Hepatocyte (in vitro differentiated cells): ENCODE measurements around the gene DZIP3. TPM values are rescaled to one million over a fixed set of nuclear protein-coding genes. Genes with fewer than 3 reads are reported as not detected.
"Not testable (repeated sequence)": the region's sequence is repeated elsewhere in the genome, so short reads cannot be mapped to it uniquely, and the experiment has no call there.

Experiments used
- DNase-seq: peaks from one replicate; pipeline ENCODE4 v3.0.0-alpha.2; 2016; ENCODE audit warnings: low spot score
- H2AFZ ChIP-seq: fragments of 200-600 bp; sonication (generic); 2 replicates; pipeline ENCODE4 v1.6.0; 2016; ENCODE audit warnings: antibody characterized with exemption, mild to moderate bottlenecking
- H3K27ac ChIP-seq: fragments of 200-600 bp; sonication (generic); 2 replicates; pipeline ENCODE4 v1.5.1; 2016; ENCODE audit warnings: mild to moderate bottlenecking
- H3K27me3 ChIP-seq: fragments of 200-600 bp; sonication (generic); 2 replicates; pipeline ENCODE4 v1.6.1; 2016
- H3K36me3 ChIP-seq: fragments of 200-600 bp; sonication (generic); replicated peaks from 2 replicates; pipeline ENCODE4 v1.5.1; 2016; ENCODE audit warnings: low read depth; ENCODE audit not compliant: insufficient read depth
- H3K4me1 ChIP-seq: fragments of 200-600 bp; sonication (generic); 2 replicates; pipeline ENCODE4 v1.5.1; 2016; ENCODE audit warnings: mild to moderate bottlenecking, moderate library complexity; ENCODE audit not compliant: insufficient read depth
- H3K4me2 ChIP-seq: fragments of 200-600 bp; sonication (generic); 2 replicates; pipeline ENCODE4 v1.6.0; 2016
- H3K4me3 ChIP-seq: fragments of 200-600 bp; sonication (generic); 2 replicates; pipeline ENCODE4 v1.5.1; 2016; ENCODE audit warnings: mild to moderate bottlenecking
- H3K79me2 ChIP-seq: fragments of 200-600 bp; sonication (generic); 2 replicates; pipeline ENCODE4 v1.6.0; 2017; ENCODE audit warnings: mild to moderate bottlenecking
- H3K9me2 ChIP-seq: fragments of 200-600 bp; sonication (generic); replicated peaks from 2 replicates; pipeline ENCODE4 v1.6.0; 2017; ENCODE audit warnings: mild to moderate bottlenecking; ENCODE audit not compliant: insufficient read depth
- H3K9me3 ChIP-seq: fragments of 200-600 bp; sonication (generic); 2 replicates; pipeline ENCODE4 v1.5.1; 2016; ENCODE audit warnings: low read depth, mild to moderate bottlenecking
- H4K20me1 ChIP-seq: fragments of 200-600 bp; sonication (generic); 2 replicates; pipeline ENCODE4 v1.6.0; 2016; ENCODE audit warnings: mild to moderate bottlenecking; ENCODE audit not compliant: insufficient read depth, poor library complexity, severe bottlenecking
- EZH2 ChIP-seq: fragments of 200-600 bp; sonication (generic); IDR thresholded peaks from 2 replicates; pipeline ENCODE4 v1.6.1; 2016; ENCODE audit warnings: antibody characterized with exemption, mild to moderate bottlenecking, borderline replicate concordance
- EZH2phosphoT487 ChIP-seq: fragments of 200-600 bp; sonication (generic); IDR thresholded peaks from one replicate; pipeline ENCODE4 v1.6.1; 2018; ENCODE audit warnings: antibody characterized with exemption, mild to moderate bottlenecking, low read depth, moderate library complexity; ENCODE audit not compliant: unreplicated experiment, severe bottlenecking
- WGBS: methylation state at CpG from one replicate; pipeline ENCODE4 v1.1.6; 2016; ENCODE audit warnings: low lambda C conversion rate; ENCODE audit errors: missing lambda C conversion rate; 5-methylcytosine and 5-hydroxymethylcytosine counted together
- polyA plus RNA-seq: library from polyadenylated mRNA; unstranded; fragments of >200 nt; fragmentation: Nextera tagmentation; extraction: Ambion mirVana; gene quantifications from 2 replicates; pipeline ENCODE4 v1.2.1, GENCODE V29; 2016
- total RNA-seq: library from RNA; depleted of rRNA; stranded (reverse); fragments of >200 nt; gene quantifications from 2 replicates; pipeline ENCODE4 v1.2.3, GENCODE V29; 2014
- TF ChIP-seq, protein P1 (sequence below): fragments of 200-600 bp; sonication (generic); IDR thresholded peaks from 2 replicates; pipeline ENCODE4 v1.5.1; 2016; ENCODE audit warnings: antibody characterized with exemption, mild to moderate bottlenecking; ENCODE audit not compliant: poor library complexity

DZIP3 gene
- total and polyA plus RNA-seq, 2 experiments from 2014 or later: 10.8 to 18.5 TPM

DNA sequence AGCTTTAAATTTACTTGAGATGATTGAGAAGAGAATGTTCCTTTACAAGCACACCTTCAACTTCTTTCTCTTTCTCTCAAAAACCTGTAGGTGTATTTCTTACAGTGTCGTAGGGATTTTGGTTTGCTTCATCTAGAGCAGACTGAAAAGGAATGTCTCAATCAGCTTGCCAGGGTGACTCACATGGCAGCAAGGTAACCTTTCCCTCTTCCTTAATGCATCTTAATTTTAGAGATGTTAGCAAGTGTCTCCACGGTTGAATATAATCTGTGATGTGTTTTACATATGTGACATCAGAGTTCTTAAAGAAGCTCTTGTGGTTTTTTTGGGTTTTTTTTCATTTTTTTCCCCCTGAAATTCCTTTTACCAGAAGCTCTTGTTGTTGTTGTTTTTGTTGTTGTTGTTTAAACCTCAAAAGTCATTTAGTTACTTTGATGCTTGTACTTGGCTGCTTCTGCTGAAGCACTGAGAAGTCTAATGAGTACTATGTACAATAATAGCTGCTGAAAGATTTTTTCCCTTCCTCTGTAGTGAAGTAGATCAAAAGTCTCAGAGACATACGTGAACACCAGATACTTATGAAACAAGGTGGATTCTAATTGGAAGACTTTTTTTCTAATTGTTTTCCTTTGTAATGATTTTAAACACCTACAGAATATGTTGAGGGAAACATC, 84.6 kb downstream of the DZIP3 start:
- no peaks in the 10 kb centered on the region for H3K9me3 ChIP-seq
- H3K36me3 ChIP-seq: no peaks in the 10 kb centered on the region
- no peaks in the 10 kb centered on the region for H3K9me2 ChIP-seq
- no peaks in the 10 kb centered on the region for H4K20me1 ChIP-seq
- H2AFZ ChIP-seq: no peak overlapping the region
- H3K4me2 ChIP-seq: no peak overlapping the region
- WGBS: 89% methylated on average over 3 of the region's 3 CpGs
- no peak for TF ChIP-seq EZH2
- TF ChIP-seq, protein P1, sequence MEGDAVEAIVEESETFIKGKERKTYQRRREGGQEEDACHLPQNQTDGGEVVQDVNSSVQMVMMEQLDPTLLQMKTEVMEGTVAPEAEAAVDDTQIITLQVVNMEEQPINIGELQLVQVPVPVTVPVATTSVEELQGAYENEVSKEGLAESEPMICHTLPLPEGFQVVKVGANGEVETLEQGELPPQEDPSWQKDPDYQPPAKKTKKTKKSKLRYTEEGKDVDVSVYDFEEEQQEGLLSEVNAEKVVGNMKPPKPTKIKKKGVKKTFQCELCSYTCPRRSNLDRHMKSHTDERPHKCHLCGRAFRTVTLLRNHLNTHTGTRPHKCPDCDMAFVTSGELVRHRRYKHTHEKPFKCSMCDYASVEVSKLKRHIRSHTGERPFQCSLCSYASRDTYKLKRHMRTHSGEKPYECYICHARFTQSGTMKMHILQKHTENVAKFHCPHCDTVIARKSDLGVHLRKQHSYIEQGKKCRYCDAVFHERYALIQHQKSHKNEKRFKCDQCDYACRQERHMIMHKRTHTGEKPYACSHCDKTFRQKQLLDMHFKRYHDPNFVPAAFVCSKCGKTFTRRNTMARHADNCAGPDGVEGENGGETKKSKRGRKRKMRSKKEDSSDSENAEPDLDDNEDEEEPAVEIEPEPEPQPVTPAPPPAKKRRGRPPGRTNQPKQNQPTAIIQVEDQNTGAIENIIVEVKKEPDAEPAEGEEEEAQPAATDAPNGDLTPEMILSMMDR: no peak
- TF ChIP-seq EZH2phosphoT487: no peak
- no peak for DNase-seq
- no peaks in the 10 kb centered on the region for H3K79me2 ChIP-seq
- H3K4me3 ChIP-seq: no peak overlapping the region
- H3K27ac ChIP-seq: no peak overlapping the region
- no peaks in the 10 kb centered on the region for H3K27me3 ChIP-seq
- no peaks in the 10 kb centered on the region for H3K4me1 ChIP-seq

DNA sequence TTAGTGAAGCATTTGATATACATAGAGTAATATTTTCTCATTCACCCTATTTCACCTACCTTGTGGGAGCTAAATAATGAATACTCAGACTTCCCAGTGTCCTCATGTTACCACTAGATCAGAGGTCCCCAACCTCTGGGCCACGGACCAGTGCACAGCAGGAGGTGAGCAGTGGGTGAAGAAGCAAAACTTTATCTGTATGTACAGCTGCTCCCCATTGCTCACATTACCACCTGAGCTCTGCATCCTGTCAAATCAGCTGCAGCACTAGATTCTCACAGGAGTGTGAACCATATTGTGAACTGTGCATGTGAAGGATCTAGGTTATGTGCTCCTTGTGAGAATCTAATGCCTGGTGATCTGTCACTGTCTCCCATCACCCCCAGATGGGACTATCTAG, 88.3 kb downstream of the DZIP3 start:
- Histone ChIP-seq H3K36me3 (no peaks in the 10 kb centered on the region), H2AFZ (no peak overlapping the region), H3K9me3 (no peaks in the 10 kb centered on the region), H3K27me3 (no peaks in the 10 kb centered on the region), H3K9me2 (no peaks in the 10 kb centered on the region), H3K4me2 (no peak overlapping the region), H3K4me3 (no peak overlapping the region), H3K4me1 (no peaks in the 10 kb centered on the region), H4K20me1 (no peaks in the 10 kb centered on the region), H3K79me2 (no peaks in the 10 kb centered on the region), H3K27ac (no peak overlapping the region)
- TF ChIP-seq EZH2phosphoT487 (no peak), EZH2 (no peak)
- TF ChIP-seq, protein P1: no peak
- WGBS: 92% methylated on average over 1 of the region's 1 CpG
- DNase-seq: no peak

DNA sequence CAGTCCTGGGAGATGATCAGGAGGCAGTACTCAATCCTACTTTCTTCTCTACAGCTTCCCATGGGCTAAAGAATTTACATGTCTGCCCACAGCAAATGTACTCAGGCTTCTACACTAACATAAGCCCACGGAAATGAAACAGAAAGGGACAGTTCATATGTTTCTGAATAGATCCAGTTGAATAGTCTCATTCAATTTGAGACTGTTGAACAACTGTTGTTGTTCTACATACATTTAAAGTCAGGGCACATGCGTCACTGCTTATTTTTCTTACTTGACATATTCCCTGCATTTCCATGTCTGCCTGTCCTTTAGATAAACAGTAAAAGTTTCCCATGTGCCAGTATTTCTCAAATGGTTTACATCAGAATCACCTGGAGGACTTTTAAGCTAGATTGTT, 102.8 kb downstream of the DZIP3 start:
- H3K9me3 ChIP-seq, H3K9me2 ChIP-seq, H3K4me3 ChIP-seq, H3K4me2 ChIP-seq, H3K27me3 ChIP-seq, DNase-seq, H3K79me2 ChIP-seq, H3K36me3 ChIP-seq, H2AFZ ChIP-seq, H4K20me1 ChIP-seq, H3K4me1 ChIP-seq, H3K27ac ChIP-seq: not testable (repeated sequence)
- WGBS: 91% methylated on average over 2 of the region's 2 CpGs

DNA sequence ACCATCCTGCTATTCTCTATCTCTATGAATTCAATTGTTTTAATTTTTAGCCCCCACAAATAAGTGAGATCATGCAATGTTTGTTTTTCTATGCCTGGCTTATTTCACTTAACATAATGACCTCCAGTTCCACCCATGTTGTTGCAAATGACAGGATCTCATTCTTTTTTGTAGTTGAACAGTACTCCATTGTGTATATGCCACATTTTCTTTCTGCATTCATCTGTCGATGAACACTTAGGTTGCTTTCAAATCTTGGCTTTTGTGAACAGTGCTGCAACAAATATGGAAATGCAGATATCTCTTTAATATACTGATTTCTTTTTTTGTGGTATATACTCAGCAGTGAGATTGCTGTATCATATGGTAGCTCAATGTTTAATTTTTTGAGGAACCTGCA, 108.9 kb downstream of the DZIP3 start:
- H2AFZ ChIP-seq: no peak overlapping the region
- DNase-seq: no peak
- H3K9me2 ChIP-seq: no peaks in the 10 kb centered on the region
- TF ChIP-seq EZH2 (no peak), EZH2phosphoT487 (no peak)
- TF ChIP-seq, protein P1: no peak
- H3K4me1 ChIP-seq: no peaks in the 10 kb centered on the region
- no peaks in the 10 kb centered on the region for H4K20me1 ChIP-seq
- no peak overlapping the region for H3K4me2 ChIP-seq
- no peaks in the 10 kb centered on the region for H3K27me3 ChIP-seq
- no peaks in the 10 kb centered on the region for H3K79me2 ChIP-seq
- no peak overlapping the region for H3K4me3 ChIP-seq
- no peaks in the 10 kb centered on the region for H3K36me3 ChIP-seq
- H3K27ac ChIP-seq: no peak overlapping the region
- no peaks in the 10 kb centered on the region for H3K9me3 ChIP-seq
- 100% methylated on average over 1 of the region's 1 CpG for WGBS
